HepG2 (cell line): ENCODE measurements around the gene OR5L1. TPM values are rescaled to one million over a fixed set of nuclear protein-coding genes. Genes with fewer than 3 reads are reported as not detected.

ENCODE experiments used
- AKAP8 ChIP-seq: sonication (generic); formaldehyde crosslinking; IDR thresholded peaks from 2 replicates; pipeline ENCODE4 v1.5.1; 2020; ENCODE audit warnings: mild to moderate bottlenecking, missing genetic modification reagents
- ARHGAP35 ChIP-seq: sonication (generic); formaldehyde crosslinking; IDR thresholded peaks from 2 replicates; pipeline ENCODE4 v1.9.0; 2022; ENCODE audit warnings: mild to moderate bottlenecking, inconsistent platforms, moderate library complexity, missing genetic modification reagents, borderline replicate concordance
- CAMTA2 ChIP-seq: sonication (generic); formaldehyde crosslinking; IDR thresholded peaks from 2 replicates; pipeline ENCODE4 v1.4.0; 2020; ENCODE audit warnings: mild to moderate bottlenecking, missing genetic modification reagents, borderline replicate concordance
- polyA plus RNA-seq, 8 experiments: library from polyadenylated mRNA; depleted of rRNA in 3 of 8; stranded (reverse) in 7 of 8; unstranded in 1 of 8; fragments of >200 nt; fragmentation: Illumina TruSeq in 4 of 8; extraction: Trizol in 4 of 8; gene quantifications; 2 replicates each; pipeline versions ENCODE4 v1.2.1 to v1.2.3, GENCODE V29; 2011 to 2016; ENCODE audit warnings: low read depth in 4 of 8, missing spikeins in 1 of 8, mixed read lengths in 1 of 8; ENCODE audit not compliant: insufficient read depth in 1 of 8
- total RNA-seq, 5 experiments: library from RNA; depleted of rRNA; stranded (reverse); fragments of >200 nt; fragmentation: Illumina TruSeq; extraction: Trizol; gene quantifications; 2 replicates each; pipeline ENCODE4 v1.2.3, GENCODE V29; 2016; ENCODE audit warnings: low read depth in 1 of 5
- TF ChIP-seq, protein P1 (sequence below): sonication (generic); formaldehyde crosslinking; IDR thresholded peaks from 2 replicates; pipeline ENCODE4 v1.5.0; 2020; ENCODE audit warnings: mild to moderate bottlenecking, missing genetic modification reagents, borderline replicate concordance
- TF ChIP-seq, protein P2 (sequence below): sonication (generic); formaldehyde crosslinking; IDR thresholded peaks from one replicate; pipeline ENCODE4 v1.5.1; 2020; ENCODE audit warnings: mild to moderate bottlenecking, missing genetic modification reagents; ENCODE audit errors: not compliant biosample characterization

The OR5L1 gene
- total and polyA plus RNA-seq, 2 of the 13 experiments (the other 11 are each of a cell fraction or from before 2014, with no cell fraction given) = not detected

DNA sequence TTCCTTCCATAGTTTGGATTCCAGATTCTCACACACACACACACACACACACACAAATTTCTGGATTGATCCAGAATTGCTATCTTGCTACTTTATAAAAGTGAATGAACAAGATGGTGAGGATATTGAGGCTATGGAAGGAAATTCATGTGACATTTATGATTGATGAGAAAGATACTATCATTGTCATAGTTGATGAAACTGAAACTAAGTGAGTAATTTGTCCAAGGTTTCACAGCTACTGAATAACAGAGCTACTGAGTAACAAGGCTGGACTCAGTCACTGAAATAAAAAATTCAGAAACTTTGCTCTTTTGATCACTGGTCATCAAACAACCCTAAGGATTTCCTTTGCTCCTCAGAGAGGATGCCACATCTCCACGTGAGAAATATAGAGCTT, 43.5 kb downstream of the OR5L1 start (continued):
- TF ChIP-seq, protein P1, sequence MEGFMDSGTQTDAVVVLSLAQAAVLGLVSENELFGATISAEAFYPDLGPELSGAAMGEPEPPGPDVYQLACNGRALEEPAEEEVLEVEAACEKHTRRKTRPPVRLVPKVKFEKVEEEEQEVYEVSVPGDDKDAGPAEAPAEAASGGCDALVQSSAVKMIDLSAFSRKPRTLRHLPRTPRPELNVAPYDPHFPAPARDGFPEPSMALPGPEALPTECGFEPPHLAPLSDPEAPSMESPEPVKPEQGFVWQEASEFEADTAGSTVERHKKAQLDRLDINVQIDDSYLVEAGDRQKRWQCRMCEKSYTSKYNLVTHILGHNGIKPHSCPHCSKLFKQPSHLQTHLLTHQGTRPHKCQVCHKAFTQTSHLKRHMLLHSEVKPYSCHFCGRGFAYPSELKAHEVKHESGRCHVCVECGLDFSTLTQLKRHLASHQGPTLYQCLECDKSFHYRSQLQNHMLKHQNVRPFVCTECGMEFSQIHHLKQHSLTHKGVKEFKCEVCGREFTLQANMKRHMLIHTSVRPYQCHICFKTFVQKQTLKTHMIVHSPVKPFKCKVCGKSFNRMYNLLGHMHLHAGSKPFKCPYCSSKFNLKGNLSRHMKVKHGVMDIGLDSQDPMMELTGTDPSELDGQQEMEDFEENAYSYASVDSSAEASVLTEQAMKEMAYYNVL (CRISPR knock-in tag) = no peak
- no peak for TF ChIP-seq ARHGAP35 (CRISPR knock-in tag)
- TF ChIP-seq, protein P2, sequence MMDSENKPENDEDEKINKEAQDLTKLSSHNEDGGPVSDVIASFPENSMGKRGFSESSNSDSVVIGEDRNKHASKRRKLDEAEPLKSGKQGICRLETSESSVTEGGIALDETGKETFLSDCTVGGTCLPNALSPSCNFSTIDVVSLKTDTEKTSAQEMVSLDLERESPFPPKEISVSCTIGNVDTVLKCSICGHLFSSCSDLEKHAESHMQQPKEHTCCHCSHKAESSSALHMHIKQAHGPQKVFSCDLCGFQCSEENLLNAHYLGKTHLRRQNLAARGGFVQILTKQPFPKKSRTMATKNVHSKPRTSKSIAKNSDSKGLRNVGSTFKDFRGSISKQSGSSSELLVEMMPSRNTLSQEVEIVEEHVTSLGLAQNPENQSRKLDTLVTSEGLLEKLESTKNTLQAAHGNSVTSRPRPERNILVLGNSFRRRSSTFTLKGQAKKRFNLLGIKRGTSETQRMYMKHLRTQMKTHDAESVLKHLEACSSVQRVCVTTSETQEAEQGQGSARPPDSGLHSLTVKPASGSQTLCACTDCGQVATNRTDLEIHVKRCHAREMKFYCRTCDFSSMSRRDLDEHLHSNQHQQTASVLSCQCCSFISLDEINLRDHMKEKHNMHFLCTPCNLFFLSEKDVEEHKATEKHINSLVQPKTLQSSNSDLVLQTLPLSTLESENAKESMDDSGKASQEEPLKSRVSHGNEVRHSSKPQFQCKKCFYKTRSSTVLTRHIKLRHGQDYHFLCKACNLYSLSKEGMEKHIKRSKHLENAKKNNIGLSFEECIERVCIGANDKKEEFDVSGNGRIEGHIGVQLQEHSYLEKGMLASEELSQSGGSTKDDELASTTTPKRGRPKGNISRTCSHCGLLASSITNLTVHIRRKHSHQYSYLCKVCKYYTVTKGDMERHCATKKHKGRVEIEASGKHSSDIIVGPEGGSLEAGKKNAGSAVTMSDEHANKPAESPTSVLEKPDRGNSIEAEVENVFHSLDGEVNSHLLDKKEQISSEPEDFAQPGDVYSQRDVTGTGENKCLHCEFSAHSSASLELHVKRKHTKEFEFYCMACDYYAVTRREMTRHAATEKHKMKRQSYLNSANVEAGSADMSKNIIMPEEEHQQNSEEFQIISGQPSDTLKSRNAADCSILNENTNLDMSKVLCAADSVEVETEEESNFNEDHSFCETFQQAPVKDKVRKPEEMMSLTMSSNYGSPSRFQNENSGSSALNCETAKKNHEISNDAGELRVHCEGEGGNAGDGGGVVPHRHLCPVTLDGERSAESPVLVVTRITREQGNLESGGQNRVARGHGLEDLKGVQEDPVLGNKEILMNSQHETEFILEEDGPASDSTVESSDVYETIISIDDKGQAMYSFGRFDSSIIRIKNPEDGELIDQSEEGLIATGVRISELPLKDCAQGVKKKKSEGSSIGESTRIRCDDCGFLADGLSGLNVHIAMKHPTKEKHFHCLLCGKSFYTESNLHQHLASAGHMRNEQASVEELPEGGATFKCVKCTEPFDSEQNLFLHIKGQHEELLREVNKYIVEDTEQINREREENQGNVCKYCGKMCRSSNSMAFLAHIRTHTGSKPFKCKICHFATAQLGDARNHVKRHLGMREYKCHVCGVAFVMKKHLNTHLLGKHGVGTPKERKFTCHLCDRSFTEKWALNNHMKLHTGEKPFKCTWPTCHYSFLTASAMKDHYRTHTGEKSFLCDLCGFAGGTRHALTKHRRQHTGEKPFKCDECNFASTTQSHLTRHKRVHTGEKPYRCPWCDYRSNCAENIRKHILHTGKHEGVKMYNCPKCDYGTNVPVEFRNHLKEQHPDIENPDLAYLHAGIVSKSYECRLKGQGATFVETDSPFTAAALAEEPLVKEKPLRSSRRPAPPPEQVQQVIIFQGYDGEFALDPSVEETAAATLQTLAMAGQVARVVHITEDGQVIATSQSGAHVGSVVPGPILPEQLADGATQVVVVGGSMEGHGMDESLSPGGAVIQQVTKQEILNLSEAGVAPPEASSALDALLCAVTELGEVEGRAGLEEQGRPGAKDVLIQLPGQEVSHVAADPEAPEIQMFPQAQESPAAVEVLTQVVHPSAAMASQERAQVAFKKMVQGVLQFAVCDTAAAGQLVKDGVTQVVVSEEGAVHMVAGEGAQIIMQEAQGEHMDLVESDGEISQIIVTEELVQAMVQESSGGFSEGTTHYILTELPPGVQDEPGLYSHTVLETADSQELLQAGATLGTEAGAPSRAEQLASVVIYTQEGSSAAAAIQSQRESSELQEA (CRISPR knock-in tag) = no peak
- TF ChIP-seq AKAP8 (CRISPR knock-in tag) = no peak
- TF ChIP-seq CAMTA2 (CRISPR knock-in tag) = no peak

Other genes starting within 250 kb of the OR5L1 start
- gene OR4C16, start 239.2 kb upstream of the OR5L1 start, total RNA-seq (2016; rRNA removed; fragmentation: Illumina TruSeq; extraction: Trizol) = not detected in 2 replicates
- gene OR4C16, start 239.2 kb upstream of the OR5L1 start, polyA plus RNA-seq (2011; rRNA removed) = not detected in 2 replicates
- not detected in 2 replicates for gene OR4C11, start 203.7 kb upstream of the OR5L1 start, total RNA-seq (2016; rRNA removed; fragmentation: Illumina TruSeq; extraction: Trizol)
- not detected in 2 replicates for gene OR4C11, start 203.7 kb upstream of the OR5L1 start, polyA plus RNA-seq (2011; rRNA removed)
- gene OR4P4, start 176.3 kb upstream of the OR5L1 start, total RNA-seq (2016; rRNA removed; fragmentation: Illumina TruSeq; extraction: Trizol) = not detected in 2 replicates
- not detected in 2 replicates for gene OR4P4, start 176.3 kb upstream of the OR5L1 start, polyA plus RNA-seq (2011; rRNA removed)
- gene OR4S2, start 163.0 kb upstream of the OR5L1 start, total RNA-seq (2016; rRNA removed; fragmentation: Illumina TruSeq; extraction: Trizol) = not detected in 2 replicates
- gene OR4S2, start 163.0 kb upstream of the OR5L1 start, polyA plus RNA-seq (2011; rRNA removed) = not detected in 2 replicates
- not detected in 2 replicates for gene OR4C6, start 149.2 kb upstream of the OR5L1 start, total RNA-seq (2016; rRNA removed; fragmentation: Illumina TruSeq; extraction: Trizol)
- gene OR4C6, start 149.2 kb upstream of the OR5L1 start, polyA plus RNA-seq (2011; rRNA removed) = not detected in 2 replicates
- gene OR5D13, start 37.9 kb upstream of the OR5L1 start, total RNA-seq (2016; rRNA removed; fragmentation: Illumina TruSeq; extraction: Trizol) = not detected in 2 replicates
- gene OR5D13, start 37.9 kb upstream of the OR5L1 start, polyA plus RNA-seq (2011; rRNA removed) = not detected in 2 replicates
- not detected in 2 replicates for gene OR5D14, start 15.8 kb upstream of the OR5L1 start, total RNA-seq (2016; rRNA removed; fragmentation: Illumina TruSeq; extraction: Trizol)
- gene OR5D14, start 15.8 kb upstream of the OR5L1 start, polyA plus RNA-seq (2011; rRNA removed) = not detected in 2 replicates
- not detected in 2 replicates for gene OR5D18, start 8.3 kb downstream of the OR5L1 start, total RNA-seq (2016; rRNA removed; fragmentation: Illumina TruSeq; extraction: Trizol)
- gene OR5D18, start 8.3 kb downstream of the OR5L1 start, polyA plus RNA-seq (2011; rRNA removed) = not detected in 2 replicates
- not detected in 2 replicates for gene OR5L2, start 15.9 kb downstream of the OR5L1 start, total RNA-seq (2016; rRNA removed; fragmentation: Illumina TruSeq; extraction: Trizol)
- gene OR5L2, start 15.9 kb downstream of the OR5L1 start, polyA plus RNA-seq (2011; rRNA removed) = not detected in 2 replicates
- gene OR5D16, start 27.4 kb downstream of the OR5L1 start, total RNA-seq (2016; rRNA removed; fragmentation: Illumina TruSeq; extraction: Trizol) = not detected in 2 replicates
- gene OR5D16, start 27.4 kb downstream of the OR5L1 start, polyA plus RNA-seq (2011; rRNA removed) = not detected in 2 replicates
- not detected in 2 replicates for gene TRIM51, start 71.9 kb downstream of the OR5L1 start, total RNA-seq (2016; rRNA removed; fragmentation: Illumina TruSeq; extraction: Trizol)
- gene TRIM51, start 71.9 kb downstream of the OR5L1 start, polyA plus RNA-seq (2011; rRNA removed) = not detected in 2 replicates
- not detected in 2 replicates for gene OR5W2, start 103.2 kb downstream of the OR5L1 start, total RNA-seq (2016; rRNA removed; fragmentation: Illumina TruSeq; extraction: Trizol)
- not detected in 2 replicates for gene OR5W2, start 103.2 kb downstream of the OR5L1 start, polyA plus RNA-seq (2011; rRNA removed)
- gene OR5I1, start 125.0 kb downstream of the OR5L1 start, total RNA-seq (2016; rRNA removed; fragmentation: Illumina TruSeq; extraction: Trizol) = not detected in 2 replicates
- gene OR5I1, start 125.0 kb downstream of the OR5L1 start, polyA plus RNA-seq (2011; rRNA removed) = not detected in 2 replicates
- not detected in 2 replicates for gene OR10AG1, start 158.6 kb downstream of the OR5L1 start, total RNA-seq (2016; rRNA removed; fragmentation: Illumina TruSeq; extraction: Trizol)
- gene OR10AG1, start 158.6 kb downstream of the OR5L1 start, polyA plus RNA-seq (2011; rRNA removed) = not detected in 2 replicates
- gene OR5F1, start 183.3 kb downstream of the OR5L1 start, total RNA-seq (2016; rRNA removed; fragmentation: Illumina TruSeq; extraction: Trizol) = not detected in 2 replicates
- not detected in 2 replicates for gene OR5F1, start 183.3 kb downstream of the OR5L1 start, polyA plus RNA-seq (2011; rRNA removed)
- gene OR5AS1, start 216.3 kb downstream of the OR5L1 start, total RNA-seq (2016; rRNA removed; fragmentation: Illumina TruSeq; extraction: Trizol) = not detected in 2 replicates
- gene OR5AS1, start 216.3 kb downstream of the OR5L1 start, polyA plus RNA-seq (2011; rRNA removed) = not detected in 2 replicates